Prostate gland (tissue), 2 donors: ENCODE measurements around the gene FCRL3.

Experiments
- CTCF ChIP-seq, 4 experiments: fragments of 200-600 bp in 2 of 4; fragments of 450-650 bp in 2 of 4; sonication (generic) in 2 of 4; IDR thresholded peaks; 1 replicate in 3 of 4; 2 replicates in 1 of 4; pipeline ENCODE4 v1.5.1; 2016 to 2019; ENCODE audit warnings: antibody characterized with exemption in 4 of 4, mild to moderate bottlenecking in 2 of 4, moderate library complexity in 2 of 4
- POLR2A ChIP-seq: fragments of 450-650 bp; IDR thresholded peaks from one replicate; pipeline ENCODE4 v1.6.1; 2016; ENCODE audit warnings: antibody characterized with exemption, mild to moderate bottlenecking

GRCh38 chr1:157739229-157739901 lies 38.8 kb upstream of the FCRL3 start:
- TF ChIP-seq POLR2A (no peak), CTCF (IDR thresholded peaks at IDR 0.05) (no peak)
